HG02588 (cell line): ENCODE results near the gene DAP.
A peak's percentile ranks its signal among the peaks of the same experiment; 100 is the strongest.
"Not testable (repeated sequence)": the region's sequence is repeated elsewhere in the genome, so short reads cannot be mapped to it uniquely, and the experiment has no call there.

ENCODE experiments used
- ATAC-seq: cut with Tn5 transposase; IDR thresholded peaks from one replicate; pipeline ENCODE4 v1.9.1; 2021; ENCODE audit warnings: mild to moderate bottlenecking, moderate library complexity; ENCODE audit not compliant: unreplicated experiment

The DAP gene

DNA sequence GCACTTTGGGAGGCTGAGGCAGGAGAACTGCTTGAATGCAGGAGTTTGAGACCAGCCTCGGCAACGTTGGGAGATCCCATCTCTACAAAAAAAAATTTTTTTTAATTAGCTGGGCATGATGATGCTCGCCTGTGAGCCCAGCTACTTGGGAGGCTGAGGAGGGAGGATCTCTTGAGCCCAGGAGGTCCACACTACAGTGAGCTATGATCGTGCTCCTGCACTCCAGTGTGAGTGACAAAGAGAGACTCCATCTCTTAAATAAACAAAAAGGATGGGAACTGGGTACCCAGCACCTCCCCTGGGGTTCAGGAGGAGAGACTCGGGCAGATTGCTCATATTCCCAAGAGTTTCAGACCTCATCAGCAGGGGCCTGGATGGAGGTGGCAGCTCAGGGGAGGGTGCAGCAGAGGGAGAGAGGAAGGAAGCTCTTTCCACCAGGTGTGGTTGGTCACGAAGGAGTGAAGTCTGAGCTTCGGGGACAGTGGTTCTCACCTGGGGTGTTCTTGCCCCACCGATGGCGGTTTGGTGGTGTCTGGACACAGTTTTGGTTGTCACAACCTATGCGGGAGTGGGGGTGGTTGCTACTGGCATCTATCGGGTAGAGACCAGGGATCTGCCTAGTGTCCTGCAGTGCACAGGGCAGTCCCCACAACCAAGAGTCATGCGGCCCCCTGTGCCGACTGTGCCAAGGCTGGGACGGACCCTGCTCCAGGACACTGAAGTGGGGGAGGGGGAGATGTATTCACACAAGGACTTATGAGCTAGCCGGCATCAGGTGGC lies 124.5 kb downstream of the DAP start:
- ATAC-seq: no peak

DNA sequence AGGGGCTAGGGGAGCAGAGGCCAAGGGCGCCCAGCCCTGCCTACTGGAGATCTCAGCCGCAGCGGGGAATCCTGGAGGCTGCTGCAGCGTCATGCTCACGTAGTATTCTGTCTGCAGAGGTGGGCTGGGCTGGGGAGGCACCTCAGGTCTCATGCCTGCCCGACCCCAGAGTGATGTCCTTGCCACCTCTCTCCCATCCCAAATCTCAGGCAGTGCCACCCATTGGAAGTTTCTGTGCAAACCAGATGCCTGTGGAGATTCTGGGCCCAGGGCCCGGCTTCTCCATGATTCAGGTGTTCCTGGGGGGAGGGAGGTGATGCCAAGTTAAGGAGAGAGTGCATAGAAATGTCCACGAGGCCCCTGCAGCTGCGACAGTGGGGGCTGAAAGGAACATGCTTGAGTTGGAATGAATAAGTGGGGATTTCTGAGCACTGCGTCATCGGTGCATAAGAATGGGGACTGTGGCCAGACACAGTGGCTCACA lies 125.1 kb downstream of the DAP start:
- ATAC-seq: no peak

- peak; percentile 58 for ATAC-seq
Observed at GRCh38 chr5:10635257-10635866, 125.7 kb downstream of the DAP start.

DNA sequence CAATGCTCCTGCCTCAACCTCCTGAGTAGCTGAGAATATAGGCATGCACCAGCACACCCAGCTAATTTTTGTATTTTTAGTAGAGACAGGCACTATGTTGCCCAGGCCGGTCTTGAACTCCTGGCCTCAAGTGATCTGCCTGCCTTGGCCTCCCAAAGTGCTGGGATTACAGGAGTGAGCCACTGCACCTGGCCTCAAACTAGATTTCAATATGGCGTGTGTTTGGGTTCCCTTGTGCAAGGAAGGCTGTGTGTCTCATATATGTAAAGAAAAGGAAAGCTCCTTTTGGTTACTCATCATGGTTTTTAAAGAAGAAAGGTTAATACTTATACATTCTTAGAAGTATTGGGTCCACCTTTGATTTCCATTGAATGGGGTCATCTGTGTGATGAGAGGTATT lies 126.5 kb downstream of the DAP start:
- ATAC-seq: no peak

- no peak for ATAC-seq
Observed at GRCh38 chr5:10634050-10634449, 127.0 kb downstream of the DAP start.

DNA sequence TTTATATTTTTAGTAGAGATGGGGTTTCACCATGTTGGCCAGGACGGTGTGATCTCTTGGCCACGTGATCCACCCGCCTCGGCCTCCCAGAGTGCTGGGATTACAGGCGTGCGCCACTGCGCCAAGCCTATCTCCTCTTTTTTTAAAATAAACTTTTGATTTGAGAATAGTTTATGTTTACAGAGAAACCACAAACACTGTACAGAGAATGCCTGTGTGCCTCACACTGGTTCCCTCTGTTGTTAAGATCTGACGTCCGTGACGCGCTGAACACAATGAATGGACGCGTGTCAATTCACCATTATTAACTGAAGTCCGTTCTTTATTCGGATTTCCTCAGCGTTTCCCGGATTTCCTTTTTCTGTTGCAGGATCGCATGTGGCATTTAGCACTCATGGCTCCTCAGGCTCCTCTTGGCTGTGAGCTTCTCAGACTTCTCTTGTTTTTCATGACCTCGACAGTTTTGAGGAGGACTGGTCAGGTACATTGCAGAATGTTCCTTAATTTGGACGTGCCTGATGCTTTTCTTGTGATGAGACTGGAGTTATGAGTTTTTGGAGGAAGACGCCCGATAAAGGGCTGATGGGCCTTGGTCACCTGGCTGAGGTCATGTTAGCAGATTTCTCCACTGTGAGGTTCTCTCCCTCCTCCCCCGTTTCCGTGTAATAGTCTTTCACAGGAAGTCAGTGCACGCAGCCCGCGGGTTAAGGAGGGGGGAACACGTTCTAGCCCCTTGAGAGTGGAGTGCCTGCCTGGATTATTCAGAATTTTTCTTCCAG lies 127.6 kb downstream of the DAP start:
- no peak for ATAC-seq

DNA sequence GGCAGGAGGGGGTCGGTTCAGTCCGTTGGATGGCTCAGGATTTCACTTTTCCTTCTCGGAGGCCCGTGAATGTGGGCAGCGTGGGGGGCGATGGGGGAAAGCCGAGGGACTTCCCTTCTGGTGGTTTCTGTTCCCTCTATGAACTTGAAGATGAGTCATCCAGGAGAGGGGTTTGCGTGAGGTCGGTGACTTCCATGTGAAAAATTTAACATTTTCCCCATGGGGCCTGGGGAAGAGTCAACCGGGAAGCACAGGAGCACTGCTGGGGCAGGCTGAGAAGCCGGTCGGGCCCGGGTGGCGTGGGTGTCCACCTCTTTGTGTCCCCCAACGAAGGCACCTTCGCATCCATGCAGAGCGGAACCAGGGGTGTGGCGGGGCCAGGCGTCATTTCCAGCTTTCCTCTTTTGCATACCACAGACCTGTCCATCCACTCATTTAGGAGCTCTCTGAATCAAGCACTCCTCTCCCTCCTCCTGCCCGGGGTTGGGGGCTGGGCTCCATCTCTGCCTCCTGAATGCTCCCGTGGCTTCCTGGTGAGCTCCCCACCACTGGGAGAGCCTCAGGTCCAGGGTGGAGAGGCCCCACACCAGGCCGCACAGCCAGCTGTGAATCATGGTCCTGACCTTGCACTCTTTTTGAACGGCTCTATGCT lies 128.8 kb downstream of the DAP start:
- peak; percentile 43 for ATAC-seq

- ATAC-seq: peak; percentile 4
Observed at GRCh38 chr5:10631316-10631996, 129.6 kb downstream of the DAP start.

DNA sequence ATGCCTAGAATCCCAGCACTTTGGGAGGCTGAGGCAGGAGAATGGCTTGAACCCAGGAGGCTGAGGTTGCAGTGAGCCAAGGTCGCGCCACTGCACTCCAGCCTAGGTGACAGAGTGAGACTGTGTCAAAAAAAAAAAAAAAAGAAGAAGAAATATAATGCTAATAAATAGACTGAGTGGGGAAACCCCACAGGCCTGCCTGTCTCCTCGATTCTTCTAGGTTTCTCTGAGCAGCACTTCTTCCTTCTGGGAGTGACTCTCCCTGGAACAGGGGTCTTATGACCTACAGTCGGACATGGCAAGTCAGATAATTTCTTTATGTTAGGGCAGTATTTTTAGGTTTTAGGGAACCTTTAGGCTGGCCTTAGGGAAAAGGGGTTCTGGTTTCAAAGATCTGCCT lies 130.3 kb downstream of the DAP start:
- not testable (repeated sequence) for ATAC-seq

GRCh38 chr5:10630126-10630525 lies 130.9 kb downstream of the DAP start:
- no peak for ATAC-seq

DNA sequence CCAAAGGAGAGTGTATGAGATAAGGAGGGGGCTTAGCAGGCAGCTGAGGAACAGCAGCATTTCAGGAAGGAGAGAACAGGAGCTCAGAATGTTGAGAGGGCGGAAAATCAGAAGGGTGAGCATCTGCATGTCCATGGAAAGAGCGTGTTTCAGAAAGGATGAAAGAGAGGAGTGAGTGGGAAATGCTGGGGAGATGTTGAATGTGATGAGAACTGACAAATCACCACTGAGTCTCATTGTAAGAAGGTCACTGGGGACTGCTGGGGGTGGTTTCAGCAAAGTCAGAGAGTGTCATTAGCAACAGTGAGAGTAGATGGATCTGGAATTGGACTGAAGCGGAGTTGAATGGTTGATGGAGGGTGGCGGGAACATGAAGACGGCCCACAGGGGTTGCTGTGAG lies 131.4 kb downstream of the DAP start:
- no peak for ATAC-seq
